SU-DHL-6 (cell line): ENCODE results near the gene THBD.

Experiments used
- H2AFZ ChIP-seq: fragments of 200-600 bp; sonication (generic); 2 replicates; pipeline ENCODE4 v1.6.1; 2014; ENCODE audit warnings: low read depth, mild to moderate bottlenecking, moderate library complexity, mixed read lengths, antibody characterized with exemption, low read length; ENCODE audit not compliant: severe bottlenecking
- H3F3A ChIP-seq: fragments of 200-600 bp; shearing (Covaris generic); 2 replicates; pipeline ENCODE4 v1.6.0; 2016; ENCODE audit warnings: antibody characterized with exemption, mild to moderate bottlenecking; ENCODE audit not compliant: insufficient read depth
- H3K27ac ChIP-seq: fragments of 200-600 bp; sonication (generic); 2 replicates; pipeline ENCODE4 v1.5.1; 2016; ENCODE audit warnings: low read depth, mild to moderate bottlenecking, low read length, moderate library complexity, mixed read lengths
- H3K27me3 ChIP-seq: fragments of 200-600 bp; sonication (generic), shearing (Covaris generic); 2 replicates; pipeline ENCODE4 v1.6.0; 2014; ENCODE audit warnings: mild to moderate bottlenecking, low read length
- H3K36me3 ChIP-seq: fragments of 200-600 bp; sonication (generic); 2 replicates; pipeline ENCODE4 v1.6.1; 2014; ENCODE audit warnings: mild to moderate bottlenecking, low read length, mixed read lengths
- H3K4me2 ChIP-seq: fragments of 300-600, 200-600 bp; shearing (Covaris generic), sonication (generic); 2 replicates; pipeline ENCODE4 v1.6.0; 2014; ENCODE audit warnings: low read length, low read depth, mild to moderate bottlenecking; ENCODE audit not compliant: poor library complexity, severe bottlenecking
- H3K4me3 ChIP-seq: fragments of 200-600 bp; sonication (generic); 2 replicates; pipeline ENCODE4 v1.5.1; 2014; ENCODE audit warnings: antibody characterized with exemption, low read length, mild to moderate bottlenecking, mixed read lengths; ENCODE audit not compliant: insufficient read depth, poor library complexity, severe bottlenecking
- H3K79me2 ChIP-seq: fragments of 200-600 bp; sonication (generic); 2 replicates; pipeline ENCODE4 v1.6.1; 2014; ENCODE audit warnings: mild to moderate bottlenecking, low read length, moderate library complexity; ENCODE audit not compliant: insufficient read depth
- H3K9ac ChIP-seq: fragments of 200-600 bp; sonication (generic); 2 replicates; pipeline ENCODE4 v1.7.0; 2014; ENCODE audit warnings: mild to moderate bottlenecking, low read length
- H3K9me2 ChIP-seq: fragments of 200-600 bp; sonication (generic); replicated peaks from 2 replicates; pipeline ENCODE4 v1.6.1; 2014; ENCODE audit warnings: low read length; ENCODE audit not compliant: insufficient read depth
- H3K9me3 ChIP-seq: fragments of 200-600 bp; sonication (generic); 2 replicates; pipeline ENCODE4 v1.6.1; 2014; ENCODE audit warnings: low read length, mixed read lengths; ENCODE audit not compliant: insufficient read depth
- H4K20me1 ChIP-seq: fragments of 200-600 bp; sonication (generic); 2 replicates; pipeline ENCODE4 v1.6.1; 2014; ENCODE audit warnings: low read depth, mild to moderate bottlenecking, antibody characterized with exemption, low read length, moderate library complexity, mixed read lengths
- CTCF ChIP-seq: fragments of 200-600 bp; sonication (generic); IDR thresholded peaks from one replicate; pipeline ENCODE4 v1.5.1; 2017; ENCODE audit warnings: antibody characterized with exemption, mild to moderate bottlenecking, low read length, moderate library complexity; ENCODE audit not compliant: insufficient read depth, poor library complexity, severe bottlenecking
- EZH2phosphoT487 ChIP-seq: fragments of 200-600 bp; sonication (generic), shearing (Covaris generic); conservative IDR thresholded peaks from 2 replicates; pipeline ENCODE4 v1.6.1; 2018; ENCODE audit warnings: mild to moderate bottlenecking, antibody characterized with exemption, low read length, moderate library complexity, mixed read lengths

THBD gene

DNA sequence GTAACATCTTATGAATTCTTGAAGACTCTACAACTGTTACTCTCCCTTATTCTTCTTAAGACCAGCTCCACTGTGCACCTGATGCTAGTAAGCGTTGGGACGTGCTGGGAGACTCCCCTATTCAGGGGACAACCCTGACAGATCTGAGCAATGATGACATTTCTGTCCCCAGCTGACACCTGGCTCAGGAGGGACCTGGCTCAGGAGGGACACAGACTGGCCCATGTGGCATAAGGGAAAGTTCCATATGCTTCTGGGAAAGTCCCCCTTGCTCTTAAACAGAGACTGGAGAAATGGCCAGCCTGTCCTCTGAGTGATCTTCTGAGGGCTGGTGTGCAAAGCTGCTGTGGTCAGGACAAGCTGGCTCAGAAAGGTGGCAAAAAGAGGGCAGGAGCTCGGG is 46.6 kb upstream of the THBD start:
- Histone ChIP-seq H3K4me3 (no peak overlapping the region), H3K9me3 (no peaks in the 10 kb centered on the region), H3F3A (no peaks in the 10 kb centered on the region), H2AFZ (no peak overlapping the region), H3K9ac (no peak overlapping the region), H4K20me1 (no peaks in the 10 kb centered on the region), H3K27me3 (no peaks in the 10 kb centered on the region), H3K4me2 (no peak overlapping the region), H3K36me3 (no peaks in the 10 kb centered on the region), H3K79me2 (no peaks in the 10 kb centered on the region), H3K9me2 (no peaks in the 10 kb centered on the region), H3K27ac (no peak overlapping the region)
- TF ChIP-seq EZH2phosphoT487 = no peak
- no peak for TF ChIP-seq CTCF

GRCh38 chr20:23095499-23095898 is 46.0 kb upstream of the THBD start:
- no peaks in the 10 kb centered on the region for H3K27me3 ChIP-seq
- TF ChIP-seq EZH2phosphoT487 (no peak), CTCF (no peak)
- no peak overlapping the region for H3K27ac ChIP-seq
- H3K79me2 ChIP-seq = no peaks in the 10 kb centered on the region
- no peak overlapping the region for H3K4me3 ChIP-seq
- H3K9me3 ChIP-seq = no peaks in the 10 kb centered on the region
- H3K9ac ChIP-seq = no peak overlapping the region
- H3K9me2 ChIP-seq = no peaks in the 10 kb centered on the region
- no peaks in the 10 kb centered on the region for H3K36me3 ChIP-seq
- H2AFZ ChIP-seq = no peak overlapping the region
- H3K4me2 ChIP-seq = no peak overlapping the region
- no peaks in the 10 kb centered on the region for H4K20me1 ChIP-seq
- H3F3A ChIP-seq = no peaks in the 10 kb centered on the region

GRCh38 chr20:23094927-23095326 is 45.5 kb upstream of the THBD start:
- H3K4me3 ChIP-seq = no peak overlapping the region
- H3K79me2 ChIP-seq = no peaks in the 10 kb centered on the region
- H3K9me2 ChIP-seq = no peaks in the 10 kb centered on the region
- no peak overlapping the region for H2AFZ ChIP-seq
- H3K27me3 ChIP-seq = no peaks in the 10 kb centered on the region
- H3K27ac ChIP-seq = no peak overlapping the region
- no peaks in the 10 kb centered on the region for H3F3A ChIP-seq
- no peak overlapping the region for H3K9ac ChIP-seq
- no peaks in the 10 kb centered on the region for H4K20me1 ChIP-seq
- H3K9me3 ChIP-seq = no peaks in the 10 kb centered on the region
- TF ChIP-seq CTCF (no peak), EZH2phosphoT487 (no peak)
- H3K4me2 ChIP-seq = no peak overlapping the region
- no peaks in the 10 kb centered on the region for H3K36me3 ChIP-seq
